ENCODE measurements around the gene REV1.
"Not testable (repeated sequence)": the region's sequence is repeated elsewhere in the genome, so short reads cannot be mapped to it uniquely, and the experiment has no call there.

REV1 gene

GRCh38 chr2:99403084-99403483 is 86.7 kb downstream of the REV1 start:
- DNase-seq (ENCODE audit: low read depth) = no peak

GRCh38 chr2:99401841-99402240 is 88.0 kb downstream of the REV1 start:
- DNase-seq (ENCODE audit: low read depth) = no peak

GRCh38 chr2:99399795-99400194 is 90.0 kb downstream of the REV1 start:
- no peak for DNase-seq (ENCODE audit: low read depth)

- no peak for DNase-seq (ENCODE audit: low read depth)
These were observed 90.8 kb downstream of the REV1 start for GRCh38 chr2:99399063-99399462.

GRCh38 chr2:99398303-99398702 is 91.5 kb downstream of the REV1 start:
- no peak for DNase-seq (ENCODE audit: low read depth)

- DNase-seq (ENCODE audit: low read depth) = no peak
These were observed 92.4 kb downstream of the REV1 start for GRCh38 chr2:99397266-99397920.

GRCh38 chr2:99395589-99396130 is 94.2 kb downstream of the REV1 start:
- no peak for DNase-seq (ENCODE audit: low read depth)

- DNase-seq (ENCODE audit: low read depth) = no peak
These were observed 99.9 kb downstream of the REV1 start for GRCh38 chr2:99389946-99390345.

- no peak for DNase-seq (ENCODE audit: low read depth)
These were observed 100.4 kb downstream of the REV1 start for GRCh38 chr2:99389371-99389770.

- no peak for DNase-seq (ENCODE audit: low read depth)
These were observed 100.9 kb downstream of the REV1 start for GRCh38 chr2:99388892-99389291.

- DNase-seq (ENCODE audit: low read depth) = no peak
These were observed 103.8 kb downstream of the REV1 start for GRCh38 chr2:99386011-99386410.

- DNase-seq (ENCODE audit: low read depth) = no peak
These were observed 107.7 kb downstream of the REV1 start for GRCh38 chr2:99382143-99382542.

GRCh38 chr2:99380376-99381010 is 109.3 kb downstream of the REV1 start:
- DNase-seq (ENCODE audit: low read depth) = no peak

GRCh38 chr2:99377879-99378278 is 111.9 kb downstream of the REV1 start:
- DNase-seq (ENCODE audit: low read depth) = no peak

- DNase-seq (ENCODE audit: low read depth) = no peak
These were observed 113.5 kb downstream of the REV1 start for GRCh38 chr2:99376254-99376864.

GRCh38 chr2:99374747-99375146 is 115.1 kb downstream of the REV1 start:
- no peak for DNase-seq (ENCODE audit: low read depth)

- no peak for DNase-seq (ENCODE audit: low read depth)
These were observed 116.7 kb downstream of the REV1 start for GRCh38 chr2:99373144-99373543.

- DNase-seq (ENCODE audit: low read depth) = not testable (repeated sequence)
These were observed 121.0 kb downstream of the REV1 start for GRCh38 chr2:99368854-99369253.

GRCh38 chr2:99365661-99366060 is 124.2 kb downstream of the REV1 start:
- DNase-seq (ENCODE audit: low read depth) = no peak

GRCh38 chr2:99356853-99357252 is 133.0 kb downstream of the REV1 start:
- no peak for DNase-seq (ENCODE audit: low read depth)

GRCh38 chr2:99354825-99355224 is 135.0 kb downstream of the REV1 start:
- not testable (repeated sequence) for DNase-seq (ENCODE audit: low read depth)

GRCh38 chr2:99354070-99354469 is 135.7 kb downstream of the REV1 start:
- no peak for DNase-seq (ENCODE audit: low read depth)

Data from activated T-helper 9 cell treated with anti-CD3 and anti-CD28 coated beads, Interleukin-2, amount 50 U/mL, for 16 hours (primary cell).